Upper lobe of left lung (tissue), 6 donors: ENCODE results near the gene CERKL. TPM values are rescaled to one million over a fixed set of nuclear protein-coding genes. Genes with fewer than 3 reads are reported as not detected.

ENCODE experiments used
- ATAC-seq, 2 donors: fragments of 200-7000 bp; cut with Tn5 transposase; one replicate each; pipeline ENCODE4 v1.9.1; 2022; ENCODE audit warnings: mild to moderate bottlenecking in 2 of 2, moderate library complexity in 2 of 2; ENCODE audit not compliant: low FRiP score in 2 of 2
- DNase-seq, 2 donors: peaks; one replicate each; pipeline ENCODE4 v3.0.0-alpha.2; 2019 to 2020
- H3K27ac ChIP-seq, 4 donors: fragments of 200-600 bp; sonication (generic); one replicate each; pipeline ENCODE4 v1.5.1; 2016 to 2019
- H3K27me3 ChIP-seq, 4 donors: fragments of 200-600 bp; sonication (generic); one replicate each; pipeline ENCODE4 v1.5.1; 2017 to 2019
- H3K36me3 ChIP-seq, 4 donors: fragments of 200-600 bp; sonication (generic); one replicate each; pipeline ENCODE4 v1.5.1; 2016 to 2019
- H3K4me1 ChIP-seq, 4 donors: fragments of 200-600 bp; sonication (generic); one replicate each; pipeline ENCODE4 v1.5.1; 2018 to 2019
- H3K4me3 ChIP-seq, 4 donors: fragments of 200-600 bp; sonication (generic); one replicate each; pipeline ENCODE4 v1.5.1; 2017 to 2019; ENCODE audit warnings: mild to moderate bottlenecking in 2 of 4, moderate library complexity in 1 of 4
- H3K9me3 ChIP-seq, 4 donors: fragments of 200-600 bp; sonication (generic); one replicate each; pipeline ENCODE4 v1.5.1; 2018 to 2019
- CTCF ChIP-seq, 6 experiments: fragments of 450-650 bp in 4 of 6; fragments of 200-600 bp in 2 of 6; sonication (generic) in 2 of 6; IDR thresholded peaks; one replicate each; pipeline ENCODE4 v1.5.1; 2016 to 2019; ENCODE audit warnings: antibody characterized with exemption in 6 of 6
- EP300 ChIP-seq, 4 donors: sonication (generic); formaldehyde crosslinking; IDR thresholded peaks; one replicate each; pipeline ENCODE4 v1.5.1; 2017; ENCODE audit warnings: antibody characterized with exemption in 4 of 4, control low read depth in 2 of 4
- POLR2A ChIP-seq, 4 donors: fragments of 450-650 bp; IDR thresholded peaks; one replicate each; pipeline ENCODE4 v1.5.1; 2016 to 2017; ENCODE audit warnings: antibody characterized with exemption in 4 of 4, mild to moderate bottlenecking in 2 of 4
- POLR2AphosphoS5 ChIP-seq, 2 donors: sonication (generic); formaldehyde crosslinking; IDR thresholded peaks; one replicate each; pipeline ENCODE4 v1.5.1; 2017; ENCODE audit warnings: antibody characterized with exemption in 2 of 2
- WGBS, 2 donors: methylation state at CpG; one replicate each; pipeline ENCODE4 v1.1.5; 2017 to 2018; 5-methylcytosine and 5-hydroxymethylcytosine counted together
- total RNA-seq, 6 donors: library from RNA; depleted of rRNA in 4 of 6; stranded (reverse); fragments of >200 nt in 4 of 6; gene quantifications; one replicate each; pipeline versions ENCODE4 v1.1.0 to v1.2.1, GENCODE V29; 2016 to 2021
- donor health status: DM: no; HTN: no; CAD: no; lungs with moderate emphysema.
- donor health status: DM: no; HTN: yes; CAD: no; lungs with severe emphysema.

Gene CERKL
- total RNA-seq, 6 donors from 2014 or later = 0.37 to 23.1 (median 1.7) TPM; not detected in 1

DNA sequence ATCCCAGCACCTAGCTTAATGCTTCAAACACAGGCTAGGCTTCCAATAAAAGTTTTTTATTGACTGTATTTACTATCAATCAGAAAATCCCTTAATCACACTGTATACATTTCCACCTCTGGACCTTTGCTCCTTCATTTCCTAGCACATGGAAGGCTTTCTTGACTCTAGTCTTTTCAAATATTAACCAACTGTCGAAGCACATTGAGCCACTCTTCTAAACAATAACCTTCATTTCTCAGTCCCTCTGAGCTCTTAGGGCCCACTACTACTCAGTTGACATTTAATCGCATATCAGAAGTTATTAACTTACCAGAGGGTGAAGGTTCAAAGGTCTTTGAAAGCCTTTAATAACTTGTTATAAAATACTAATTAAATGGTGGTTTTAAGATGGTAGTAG, 37.4 kb downstream of the CERKL start:
- Histone ChIP-seq H3K27ac (no peak overlapping the region), H3K4me3 (no peak overlapping the region), H3K36me3 (no peaks in the 10 kb centered on the region), H3K27me3 (no peaks in the 10 kb centered on the region), H3K4me1 (no peaks in the 10 kb centered on the region), H3K9me3 (no peaks in the 10 kb centered on the region)
- DNase-seq (no peak), ATAC-seq (no peak)
- WGBS, 2 donors = 79 to 82% methylated on average over 2 of the region's 2 CpGs
- TF ChIP-seq POLR2A (IDR thresholded peaks at IDR 0.05) (no peak), POLR2AphosphoS5 (IDR thresholded peaks at IDR 0.05) (no peak), EP300 (IDR thresholded peaks at IDR 0.05) (no peak), CTCF (IDR thresholded peaks at IDR 0.05) (no peak)

GRCh38 chr2:181616715-181617114, 40.2 kb downstream of the CERKL start:
- no peak for TF ChIP-seq POLR2AphosphoS5 (IDR thresholded peaks at IDR 0.05)
- TF ChIP-seq POLR2A (IDR thresholded peaks at IDR 0.05) = no peak
- no peak for TF ChIP-seq EP300 (IDR thresholded peaks at IDR 0.05)
- TF ChIP-seq CTCF (IDR thresholded peaks at IDR 0.05) = no peak
- H3K27me3 ChIP-seq = no peaks in the 10 kb centered on the region
- DNase-seq (no peak), ATAC-seq (no peak)
- H3K4me1 ChIP-seq = no peaks in the 10 kb centered on the region
- H3K9me3 ChIP-seq = no peaks in the 10 kb centered on the region
- no peaks in the 10 kb centered on the region for H3K36me3 ChIP-seq
- H3K4me3 ChIP-seq = no peak overlapping the region
- H3K27ac ChIP-seq = no peak overlapping the region
- 63 to 80% methylated on average over 1 of the region's 1 CpG for WGBS, 2 donors

DNA sequence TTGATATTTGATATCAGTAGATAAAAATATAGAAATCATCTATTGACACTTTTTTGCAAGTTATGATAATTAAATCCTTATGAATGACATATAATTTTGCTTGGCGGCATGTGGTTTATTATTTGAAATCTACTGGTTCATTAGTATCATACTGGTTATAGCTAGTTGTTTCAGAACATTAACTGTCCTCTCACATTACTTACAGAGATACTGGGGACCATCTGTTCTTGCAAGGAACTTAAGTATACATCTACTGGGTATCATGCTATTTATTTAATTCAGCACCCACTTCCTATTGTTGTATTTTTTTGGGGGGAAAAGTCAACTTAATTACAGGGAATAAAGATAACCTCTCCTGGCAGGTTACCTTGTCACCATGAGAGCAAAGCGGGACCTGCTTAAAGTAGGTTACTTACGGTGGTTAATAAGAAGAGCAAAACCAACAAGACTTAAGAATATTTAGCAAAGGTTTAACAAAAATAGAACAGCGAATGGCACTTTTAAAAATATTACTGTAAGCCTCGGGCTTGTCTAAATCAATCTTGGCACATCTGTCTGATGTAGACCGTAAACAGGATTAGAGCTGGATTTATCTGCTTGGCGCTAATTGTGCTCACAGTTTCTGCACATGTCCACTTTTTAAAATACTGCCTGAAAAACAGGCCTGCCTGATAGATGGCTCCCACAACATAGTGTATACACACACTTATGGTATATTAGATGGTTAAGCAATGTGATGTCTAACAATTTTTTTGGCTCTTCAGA, 41.8 kb downstream of the CERKL start:
- H3K27ac ChIP-seq = no peak overlapping the region
- 73 to 75% methylated on average over 7 of the region's 7 CpGs for WGBS, 2 donors

GRCh38 chr2:181613241-181613640, 43.7 kb downstream of the CERKL start:
- no peak overlapping the region for H3K27ac ChIP-seq
- no peaks in the 10 kb centered on the region for H3K9me3 ChIP-seq
- no peaks in the 10 kb centered on the region for H3K27me3 ChIP-seq
- H3K36me3 ChIP-seq = no peaks in the 10 kb centered on the region
- no peak overlapping the region for H3K4me3 ChIP-seq
- ATAC-seq (no peak), DNase-seq (no peak)
- no peak for TF ChIP-seq POLR2A (IDR thresholded peaks at IDR 0.05)
- TF ChIP-seq POLR2AphosphoS5 (IDR thresholded peaks at IDR 0.05) = no peak
- no peak for TF ChIP-seq EP300 (IDR thresholded peaks at IDR 0.05)
- no peak for TF ChIP-seq CTCF (IDR thresholded peaks at IDR 0.05)
- no peaks in the 10 kb centered on the region for H3K4me1 ChIP-seq
- 58 to 63% methylated on average over 2 of the region's 2 CpGs for WGBS, 2 donors

More for the DNA sequence above, 41.8 kb downstream of the CERKL start:
- Histone ChIP-seq H3K27me3 (no peaks in the 10 kb centered on the region), H3K4me1 (no peaks in the 10 kb centered on the region), H3K9me3 (no peaks in the 10 kb centered on the region), H3K4me3 (no peak overlapping the region), H3K36me3 (no peaks in the 10 kb centered on the region)
- TF ChIP-seq POLR2AphosphoS5 (IDR thresholded peaks at IDR 0.05) (no peak), CTCF (IDR thresholded peaks at IDR 0.05) (no peak), POLR2A (IDR thresholded peaks at IDR 0.05) (no peak), EP300 (IDR thresholded peaks at IDR 0.05) (no peak)
- DNase-seq = no peak
- ATAC-seq = no peak
